ENCODE results near the gene MIPEP. TPM values are rescaled to one million over a fixed set of nuclear protein-coding genes. Genes with fewer than 3 reads are reported as not detected.

The MIPEP gene
- polyA plus RNA-seq, 2 of the 4 experiments (the other 2 are of a cell fraction): 21.6 to 32.8 TPM

- ATAC-seq (0 out of 6 replicates have a peak, but pooled peaks of 1 of the 2 experiments have one; percentile 47), DNase-seq (ENCODE audit: low read depth in 1 of 2, low spot score in 1 of 2) (peak in 1 of 2 experiments; percentile 23), FAIRE-seq (no peak)
- 55% methylated on average over 2 of the region's 2 CpGs for WGBS (ENCODE audit: missing lambda C conversion rate)
- Histone ChIP-seq H3K4me2 (no peak overlapping the region), H3K27ac (no peak overlapping the region), H3K4me3 (no peak overlapping the region), H3K9me3 (no peaks in the 10 kb centered on the region), H3K4me1 (peaks cover 45% of the 10 kb centered on the region)
- TF ChIP-seq RAD21 (conservative IDR thresholded peaks at IDR 0.05 in 1 of 2, IDR thresholded peaks at IDR 0.05 in 1 of 2) (peak; percentile 61 to 75), CTCF (IDR thresholded peaks at IDR 0.05) (peak; percentile 53), GATA3 (IDR thresholded peaks at IDR 0.05; ENCODE audit: borderline replicate concordance) (no peak), SMC3 (IDR thresholded peaks at IDR 0.05) (peak; percentile 62)
- POLR2A ChIA-PET: no interaction called here
- CTCF ChIA-PET: interaction anchor here (1.0 kb wide), 1 partner anchor 361 kb away, joined by 4 read pairs; no protein-coding TSS in a partner anchor
Measured at GRCh38 chr13:23871616-23872220, 17.5 kb downstream of the MIPEP start.

- ChIA-PET CTCF (interaction anchor here (1.0 kb wide), 2 partner anchors 19 to 292 kb away, joined by 3 to 4 read pairs; partner anchors contain the start of gene MIPEP), POLR2A (no interaction called here)
- Histone ChIP-seq H3K9me3 (no peaks in the 10 kb centered on the region), H3K27ac (peak overlapping the region; percentile 28 to 61; a peak in 4 of 6 replicates), H3K4me1 (peaks cover 53% of the 10 kb centered on the region), H3K4me3 (no peak overlapping the region), H3K4me2 (0 out of 3 replicates have a peak overlapping the region, but pooled peaks have one; percentile 17)
- FAIRE-seq (no peak), ATAC-seq (peak in 1 of 2 experiments; percentile 24; a peak in 1 of 6 replicates), DNase-seq (ENCODE audit: low read depth in 1 of 2, low spot score in 1 of 2) (no peak)
- 88% methylated on average over 11 of the region's 12 CpGs for WGBS (ENCODE audit: missing lambda C conversion rate)
- TF ChIP-seq SREBF2 (IDR thresholded peaks at IDR 0.05): no peak
Measured at GRCh38 chr13:23870356-23871140, 18.7 kb downstream of the MIPEP start.

- Histone ChIP-seq H3K4me2 (peak overlapping the region; percentile 57), H3K4me1 (peaks cover 53% of the 10 kb centered on the region), H3K27ac (peak overlapping the region; percentile 53 to 82), H3K9me3 (no peaks in the 10 kb centered on the region), H3K4me3 (no peak overlapping the region)
- CTCF ChIA-PET: interaction anchor here (0.9 to 1.4 kb wide), 6 partner anchors 21 to 403 kb away, joined by 3 to 5 read pairs (median 3); no protein-coding TSS in a partner anchor
- ATAC-seq (peak; percentile 76), DNase-seq (ENCODE audit: low read depth in 1 of 2, low spot score in 1 of 2) (peak in 1 of 2 experiments; percentile 66), FAIRE-seq (no peak)
- WGBS (ENCODE audit: missing lambda C conversion rate): 15% methylated on average over 5 of the region's 5 CpGs
- TF ChIP-seq EP300 (IDR thresholded peaks at IDR 0.05) (peak in 1 of 2 experiments; percentile 48; a peak in 1 of 5 replicates), ESRRA (IDR thresholded peaks at IDR 0.05; ENCODE audit: borderline replicate concordance, low read length) (no peak), JUN (IDR thresholded peaks at IDR 0.05) (0 out of 5 replicates have a peak, but pooled peaks of 1 of the 2 experiments have one; percentile 39), CEBPB (IDR thresholded peaks at IDR 0.05) (peak; percentile 42 to 70; a peak in 3 of 4 replicates), ZNF302 (CRISPR knock-in tag; IDR thresholded peaks at IDR 0.05) (no peak), HOXB13 (CRISPR knock-in tag; IDR thresholded peaks at IDR 0.05; ENCODE audit: low read depth) (no peak), FOSL2 (IDR thresholded peaks at IDR 0.05) (peak; percentile 36), FOSL2 (CRISPR knock-in tag; IDR thresholded peaks at IDR 0.05) (peak; percentile 63), TP53 (CRISPR knock-in tag; IDR thresholded peaks at IDR 0.05) (no peak), GATA3 (IDR thresholded peaks at IDR 0.05; ENCODE audit: borderline replicate concordance) (no peak), HDAC2 (IDR thresholded peaks at IDR 0.05) (no peak), JUNB (IDR thresholded peaks at IDR 0.05) (peak; percentile 75)
- POLR2A ChIA-PET: no interaction called here
Measured at GRCh38 chr13:23868521-23868920, 20.7 kb downstream of the MIPEP start.

- ChIA-PET POLR2A (no interaction called here), CTCF (no interaction called here)
- FAIRE-seq: no peak
- peak in 1 of 2 experiments; percentile 17 for DNase-seq (ENCODE audit: low read depth in 1 of 2, low spot score in 1 of 2)
- no peaks in the 10 kb centered on the region for H3K9me3 ChIP-seq
- no peak overlapping the region for H3K4me3 ChIP-seq
- WGBS (ENCODE audit: missing lambda C conversion rate): 81% methylated on average over 8 of the region's 8 CpGs
- peaks cover 53% of the 10 kb centered on the region for H3K4me1 ChIP-seq
- peak overlapping the region; percentile 35 for H3K4me2 ChIP-seq
- peak overlapping the region; percentile 57 to 77 for H3K27ac ChIP-seq
- peak; percentile 81 to 83 for ATAC-seq
- no peak for TF ChIP-seq ELK1 (IDR thresholded peaks at IDR 0.05; ENCODE audit: low read depth, low read length)
- no peak for TF ChIP-seq HOXA7 (CRISPR knock-in tag; IDR thresholded peaks at IDR 0.05)
- TF ChIP-seq CBX8 (IDR thresholded peaks at IDR 0.05): no peak
- no peak for TF ChIP-seq JUNB (IDR thresholded peaks at IDR 0.05)
- no peak for TF ChIP-seq RARB (CRISPR knock-in tag; IDR thresholded peaks at IDR 0.05)
- no peak for TF ChIP-seq RCOR1 (IDR thresholded peaks at IDR 0.05; ENCODE audit: low read depth, low read length)
- TF ChIP-seq TP53 (CRISPR knock-in tag; IDR thresholded peaks at IDR 0.05): no peak
- no peak for TF ChIP-seq POLR2AphosphoS2 (conservative IDR thresholded peaks at IDR 0.05; ENCODE audit: low read length)
- TF ChIP-seq CTCF (IDR thresholded peaks at IDR 0.05): no peak
- no peak for TF ChIP-seq POLR2A (IDR thresholded peaks at IDR 0.05; ENCODE audit: low read length)
- no peak for TF ChIP-seq EHMT2 (IDR thresholded peaks at IDR 0.05; ENCODE audit: low read depth)
- TF ChIP-seq MAZ (IDR thresholded peaks at IDR 0.05; ENCODE audit: borderline replicate concordance, low read depth, low read length): no peak
Measured at GRCh38 chr13:23867027-23867491, 22.1 kb downstream of the MIPEP start.
